Erythroblast (primary cell): ENCODE results near the gene GJD2.

Experiments used
- DNase-seq, 2 experiments: peaks; one replicate each; lab custom pipeline; 2025; lab: John Stamatoyannopoulos, UW
- GATA1 ChIP-seq: IDR thresholded peaks from 2 replicates; pipeline ENCODE4 v1.6.1; 2011; ENCODE audit warnings: low read depth, mild to moderate bottlenecking, control low read depth, low read length, moderate library complexity
- POLR2A ChIP-seq: IDR thresholded peaks from 2 replicates; pipeline ENCODE4 v1.6.1; 2011; ENCODE audit warnings: mild to moderate bottlenecking, low read length

The GJD2 gene

DNA sequence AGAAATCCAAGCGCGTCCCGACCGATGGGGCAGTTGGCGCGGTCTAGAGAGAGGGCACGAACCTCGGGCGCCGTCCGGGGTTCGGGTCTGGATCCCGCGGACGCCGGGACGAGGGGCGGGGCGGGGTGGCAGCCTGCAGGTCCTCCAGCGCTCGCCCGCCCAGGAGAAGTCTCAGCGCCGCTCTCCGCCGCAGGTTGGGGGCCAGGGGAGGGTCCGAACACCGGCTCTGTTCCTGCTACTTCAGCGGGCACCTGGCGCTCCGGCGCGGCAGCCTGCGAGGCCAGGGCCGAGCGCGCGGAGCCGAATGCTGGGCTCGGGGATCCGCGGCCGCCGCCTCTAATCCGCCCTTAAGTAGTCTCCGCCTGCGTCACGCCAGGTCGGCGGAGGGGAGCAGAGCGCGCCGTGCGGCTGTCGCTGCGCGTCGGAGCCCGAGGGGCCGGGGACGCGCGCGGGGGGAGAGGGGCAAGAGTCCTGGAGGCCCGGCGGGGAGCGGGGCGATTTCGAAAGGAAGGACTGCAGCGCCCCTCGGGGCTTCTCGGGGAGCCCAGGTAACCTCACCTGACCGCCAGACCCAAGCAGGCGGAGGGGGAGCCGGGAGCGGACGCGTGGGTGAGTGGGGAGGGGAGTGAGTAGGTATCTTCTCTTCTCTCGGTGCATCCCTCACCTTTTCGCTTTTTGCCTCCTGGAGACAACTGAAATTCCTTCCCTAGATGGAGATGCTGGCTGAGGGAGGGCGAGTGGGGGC, at the start of gene GJD2:
TSS of gene GJD2 (minus strand) at position 325 of the 745 bp plus-strand sequence. CDS start 510 bp downstream, outside the sequence.
- no peak for TF ChIP-seq GATA1
- TF ChIP-seq POLR2A = no peak
- no peak for DNase-seq

DNA sequence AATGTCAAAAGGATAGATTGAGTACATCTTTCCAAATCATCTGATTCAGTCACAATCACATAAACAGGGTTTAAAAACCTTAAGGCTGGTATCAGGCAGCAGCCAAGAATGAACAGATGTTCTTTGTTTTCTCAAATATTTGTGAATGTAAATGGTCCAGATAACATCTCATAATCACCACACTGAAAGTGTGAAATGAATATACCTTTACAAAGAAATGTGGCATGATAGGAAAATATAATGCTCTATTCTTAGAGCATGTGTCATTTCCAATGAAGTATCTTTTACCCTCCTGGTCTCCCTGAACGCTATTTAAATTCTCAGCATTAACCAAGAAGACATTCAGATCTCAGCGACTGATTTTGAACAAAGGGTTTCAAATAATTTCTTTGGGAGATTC, 49.3 kb upstream of the GJD2 start:
- no peak for DNase-seq
- TF ChIP-seq POLR2A (no peak), GATA1 (no peak)

DNA sequence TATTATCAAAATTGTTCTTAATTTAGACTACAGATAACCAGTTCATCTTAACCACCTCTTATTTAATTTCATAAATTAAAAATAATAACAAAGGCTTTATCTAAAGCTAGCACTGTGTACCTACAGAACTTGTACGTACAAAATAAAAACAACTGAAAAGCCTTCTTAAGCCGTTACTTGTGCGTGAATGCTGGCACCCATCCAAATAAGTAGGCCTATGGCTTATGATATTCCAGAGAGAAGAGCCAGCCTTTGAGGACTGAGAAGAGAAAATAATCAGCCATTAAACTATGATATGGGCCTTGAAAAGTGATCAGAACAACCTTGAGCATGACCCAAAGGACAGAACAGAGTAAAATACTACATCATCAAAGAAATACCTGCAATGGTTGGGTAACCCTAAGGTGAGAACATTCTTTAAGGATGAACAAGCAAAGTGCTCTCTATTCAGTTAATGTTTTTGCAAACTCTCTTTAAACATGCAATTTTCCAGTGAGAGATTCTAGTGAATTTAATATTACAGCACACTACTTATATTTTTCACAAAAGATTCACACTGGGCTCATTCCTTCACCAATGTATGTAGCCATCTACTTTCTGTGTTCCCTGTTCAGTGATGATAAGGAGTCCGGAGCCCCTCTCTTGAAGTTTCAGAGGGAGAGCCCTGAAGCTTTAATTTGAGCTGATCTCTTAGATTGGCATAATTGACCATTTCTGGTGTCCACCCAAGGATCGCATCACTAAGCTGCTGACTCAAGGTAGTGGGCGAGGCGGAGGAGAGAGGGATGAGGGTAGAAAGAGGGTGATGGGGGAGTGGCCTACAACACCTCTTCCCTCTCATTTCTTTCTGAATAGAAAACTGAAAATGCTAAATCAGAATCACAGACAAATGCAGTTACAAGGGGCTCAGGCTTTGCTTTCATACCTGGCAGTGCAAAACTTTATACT, 48.3 kb upstream of the GJD2 start:
- no peak for DNase-seq
- TF ChIP-seq POLR2A = no peak
- no peak for TF ChIP-seq GATA1

DNA sequence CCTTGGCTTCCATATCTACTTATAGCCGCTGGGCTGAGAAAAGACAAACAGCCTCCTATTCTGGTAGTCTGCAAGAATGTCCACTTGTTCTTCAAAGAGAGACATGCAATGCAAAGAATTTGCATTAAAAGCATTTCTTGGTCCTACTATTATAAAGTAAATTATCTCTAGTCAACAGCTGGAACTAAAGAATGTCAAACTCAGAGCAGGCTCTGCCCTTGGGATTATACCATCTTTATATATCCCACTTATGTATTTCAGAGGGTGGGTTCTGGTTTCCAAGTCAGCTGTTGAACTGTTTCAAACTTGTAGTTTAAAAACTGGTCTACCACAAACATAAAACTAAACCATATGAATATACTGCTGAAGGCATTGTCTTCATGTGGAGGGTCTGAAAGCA, 47.6 kb upstream of the GJD2 start:
- no peak for DNase-seq
- TF ChIP-seq GATA1 (no peak), POLR2A (no peak)

DNA sequence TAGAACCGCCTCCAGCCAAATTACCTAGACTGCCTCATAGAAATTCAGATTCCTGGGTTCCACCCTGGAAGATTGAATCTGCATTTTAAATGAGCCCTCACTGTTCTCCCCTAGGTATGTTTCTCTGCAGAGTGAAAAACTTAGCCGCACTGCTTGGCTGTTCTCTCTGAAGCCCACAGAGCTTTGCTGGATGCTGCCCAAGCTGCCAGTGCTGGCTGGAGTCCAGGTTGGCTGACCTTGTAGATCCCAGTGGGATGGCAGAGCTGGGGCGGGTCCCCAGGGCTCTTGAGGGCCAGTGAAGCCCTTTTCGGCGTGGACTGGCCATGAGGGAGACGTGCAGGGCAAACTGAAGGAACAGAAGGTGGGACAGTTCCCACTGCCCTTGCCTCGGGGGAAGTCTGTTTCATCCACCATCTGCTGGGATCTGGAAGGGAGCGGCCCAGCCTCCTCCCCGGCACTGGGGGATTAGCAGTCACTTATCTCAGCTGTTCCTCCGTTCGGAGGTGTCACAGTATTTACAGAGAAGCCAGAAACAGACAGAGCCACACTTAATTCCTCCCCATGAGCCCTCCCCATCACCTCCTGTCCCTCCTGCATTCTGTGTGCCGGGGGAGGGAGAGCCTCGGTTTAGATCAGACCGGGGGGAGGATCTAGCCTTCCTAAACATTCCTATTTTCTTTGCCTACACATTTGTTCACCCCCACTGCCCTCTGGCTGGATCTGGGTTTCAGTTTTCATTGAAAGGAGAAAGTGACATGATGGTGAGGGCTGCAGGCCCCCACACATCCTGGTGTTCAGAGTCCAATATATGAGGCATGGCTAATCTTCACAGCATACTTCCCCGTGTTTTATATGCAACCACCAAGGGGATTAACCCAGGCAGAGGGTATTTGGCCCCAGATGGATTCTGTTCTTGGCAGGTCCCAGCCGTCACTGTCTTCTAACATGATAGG, 44.6 kb upstream of the GJD2 start:
- no peak for DNase-seq
- TF ChIP-seq POLR2A (no peak), GATA1 (no peak)

DNA sequence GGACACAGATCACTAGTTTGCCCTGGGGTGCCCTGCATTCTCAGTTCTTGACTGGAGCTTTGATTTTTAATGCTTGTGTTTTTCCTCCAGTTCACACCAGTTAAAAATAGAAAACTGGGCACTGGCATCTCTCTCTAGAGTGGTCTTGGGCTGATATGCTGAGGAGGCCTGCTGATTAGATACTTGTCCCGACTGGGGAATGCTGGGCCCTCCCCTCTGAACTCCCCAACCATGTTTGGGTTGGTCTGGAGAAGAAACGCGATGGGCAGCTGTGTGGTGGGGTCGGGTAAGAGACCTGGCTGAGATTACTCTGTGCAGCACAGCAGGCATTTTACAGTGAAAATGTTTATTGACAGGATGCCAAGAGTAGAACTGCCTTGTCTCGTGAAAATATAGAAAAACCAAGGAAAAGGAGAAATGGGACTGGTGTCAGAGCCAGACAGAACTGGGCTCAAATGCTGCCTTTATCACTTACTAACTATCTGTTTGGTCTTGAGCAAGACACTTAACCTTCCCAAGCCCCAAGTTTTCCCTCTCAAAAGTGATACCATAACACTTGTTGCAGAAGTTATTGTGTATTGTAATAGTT, 42.1 kb upstream of the GJD2 start:
- TF ChIP-seq GATA1 (no peak), POLR2A (no peak)
- DNase-seq = no peak

DNA sequence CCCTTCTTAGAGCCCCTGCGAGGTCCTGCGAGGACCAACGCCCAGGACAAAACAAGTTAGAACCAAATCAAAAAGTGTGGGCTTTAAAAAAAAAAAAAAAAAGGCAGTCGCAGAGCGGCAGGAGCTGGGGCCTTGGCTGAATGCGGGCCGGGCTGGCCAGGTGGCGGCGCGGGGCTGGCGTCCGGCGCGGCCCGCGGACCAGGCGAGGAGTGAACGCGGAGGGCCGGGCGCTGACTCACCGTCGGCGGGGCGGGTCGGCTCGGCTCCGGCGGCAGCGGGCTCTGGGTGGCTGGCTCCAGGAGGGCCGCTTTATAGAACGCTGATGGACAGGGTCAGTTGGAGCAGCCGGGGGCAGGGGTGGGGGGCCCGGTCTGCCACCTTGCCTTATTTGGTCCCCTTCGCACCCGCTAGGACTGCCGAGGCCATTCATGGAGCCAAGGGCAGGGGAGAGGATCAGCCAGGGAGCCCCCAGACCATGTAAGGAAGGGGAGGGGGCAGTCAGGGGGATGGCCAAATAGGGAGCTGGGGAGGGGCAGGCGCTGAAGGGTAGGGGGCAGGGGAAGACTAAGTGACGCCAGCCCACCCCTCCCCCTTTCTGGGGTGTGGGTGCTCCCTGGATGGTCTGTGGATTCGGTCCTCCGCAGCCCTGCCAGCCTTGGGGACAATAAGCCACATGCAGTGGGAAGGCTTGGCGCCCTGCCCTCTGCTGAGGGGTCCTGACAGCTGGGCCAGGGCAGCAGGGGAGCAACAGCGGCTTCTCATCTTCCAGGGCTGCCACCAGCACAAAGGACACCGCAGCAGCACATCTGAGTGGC, 40.7 kb upstream of the GJD2 start, which contains the start of gene ACTC1:
TSS of gene ACTC1 (minus strand) at position 283 of the 815 bp plus-strand sequence. CDS start 741 bp downstream, outside the sequence.
- DNase-seq = peak; percentile 2 to 24

DNA sequence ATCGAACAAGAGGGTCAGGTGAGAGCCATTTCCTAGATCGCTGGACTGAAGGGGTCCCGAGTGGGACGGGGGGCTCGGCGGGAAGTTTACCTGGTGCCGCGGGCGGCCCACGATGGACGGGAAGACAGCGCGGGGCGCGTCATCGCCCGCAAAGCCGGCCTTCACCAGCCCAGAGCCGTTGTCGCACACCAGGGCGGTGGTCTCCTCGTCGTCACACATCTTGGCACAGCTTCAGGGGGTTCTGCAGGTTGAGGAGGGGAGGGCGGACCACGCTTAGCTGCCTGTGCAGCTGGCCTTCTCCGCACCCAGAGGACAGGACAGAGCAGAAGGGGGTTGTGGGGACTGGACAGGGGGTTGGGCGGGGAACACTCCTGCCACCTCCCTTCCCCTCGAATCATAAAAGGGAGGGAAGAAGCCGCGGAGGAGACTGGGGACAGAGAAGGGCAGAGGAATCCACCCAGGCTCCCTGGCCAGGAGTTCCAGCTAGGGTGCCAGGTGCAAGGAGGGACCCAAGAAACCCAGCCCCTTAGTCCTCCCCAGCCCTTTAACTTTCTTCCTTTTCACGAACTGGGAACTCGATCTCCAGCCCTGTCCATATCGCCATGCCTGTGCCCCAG, 39.9 kb upstream of the GJD2 start:
- DNase-seq = no peak
- TF ChIP-seq POLR2A = no peak
- no peak for TF ChIP-seq GATA1

More for the DNA sequence above, 40.7 kb upstream of the GJD2 start, which contains the start of gene ACTC1:
- no peak for TF ChIP-seq POLR2A
- TF ChIP-seq GATA1 = no peak

DNA sequence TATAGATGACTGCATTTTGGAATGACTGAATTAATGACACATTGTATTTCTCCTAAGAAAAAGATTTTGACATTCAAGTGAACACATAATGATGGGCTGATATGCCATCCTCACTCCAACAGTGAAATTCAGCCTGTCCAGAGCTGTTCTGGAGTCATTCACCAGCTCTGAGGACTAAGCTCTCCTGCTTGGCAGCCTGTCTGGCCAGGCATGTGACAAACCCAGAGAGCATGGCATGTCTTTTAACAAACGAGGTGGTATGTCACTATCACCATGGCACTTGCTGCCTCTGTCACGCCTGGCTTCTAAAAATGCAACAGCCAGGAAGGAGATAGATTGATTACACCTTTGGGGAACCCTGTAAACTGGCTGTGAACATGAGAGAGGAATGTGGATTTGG, 39.1 kb upstream of the GJD2 start:
- no peak for DNase-seq
- TF ChIP-seq GATA1 = no peak
- no peak for TF ChIP-seq POLR2A

DNA sequence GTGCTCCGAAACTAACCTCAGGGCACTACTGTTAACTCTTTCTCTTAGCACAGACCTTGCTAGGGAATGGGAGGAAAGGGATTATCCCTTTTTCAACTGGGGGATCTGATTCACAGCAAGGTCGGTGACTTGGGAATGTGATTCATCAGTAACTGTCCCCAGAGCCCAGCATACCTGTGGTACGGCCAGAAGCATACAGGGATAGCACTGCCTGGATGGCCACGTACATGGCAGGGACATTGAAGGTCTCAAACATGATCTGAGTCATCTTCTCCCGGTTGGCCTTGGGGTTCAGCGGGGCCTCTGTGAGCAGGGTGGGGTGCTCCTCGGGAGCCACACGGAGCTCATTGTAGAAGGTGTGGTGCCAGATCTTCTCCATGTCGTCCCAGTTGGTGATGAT, 38.3 kb upstream of the GJD2 start:
- DNase-seq = no peak
- TF ChIP-seq GATA1 (no peak), POLR2A (no peak)

DNA sequence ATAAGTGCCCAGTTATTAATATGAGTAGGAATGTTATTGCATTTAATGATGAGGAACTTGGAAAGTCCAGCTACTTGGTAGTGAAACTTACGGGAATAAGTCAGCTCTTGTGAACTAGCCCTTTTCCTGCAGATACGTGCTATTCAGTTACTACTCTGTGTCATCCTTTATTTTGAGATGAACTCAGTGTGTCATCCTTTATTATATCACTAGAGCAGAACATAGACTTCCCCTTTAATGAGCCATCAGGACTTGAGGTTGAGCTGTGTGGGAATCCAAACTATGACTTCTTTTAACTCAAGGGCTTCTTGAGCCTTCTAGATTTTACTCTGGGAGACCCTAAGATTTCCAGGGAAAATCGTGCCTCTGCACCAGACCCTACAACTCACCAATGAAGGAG, 36.9 kb upstream of the GJD2 start:
- DNase-seq = no peak
- TF ChIP-seq POLR2A (no peak), GATA1 (no peak)
